ENCODE measurements around the gene HELLS. TPM values are rescaled to one million over a fixed set of nuclear protein-coding genes. Genes with fewer than 3 reads are reported as not detected.
A peak's percentile ranks its signal among the peaks of the same experiment; 100 is the strongest.

Gene HELLS
- total RNA-seq, 1 donor: 139 TPM

DNA sequence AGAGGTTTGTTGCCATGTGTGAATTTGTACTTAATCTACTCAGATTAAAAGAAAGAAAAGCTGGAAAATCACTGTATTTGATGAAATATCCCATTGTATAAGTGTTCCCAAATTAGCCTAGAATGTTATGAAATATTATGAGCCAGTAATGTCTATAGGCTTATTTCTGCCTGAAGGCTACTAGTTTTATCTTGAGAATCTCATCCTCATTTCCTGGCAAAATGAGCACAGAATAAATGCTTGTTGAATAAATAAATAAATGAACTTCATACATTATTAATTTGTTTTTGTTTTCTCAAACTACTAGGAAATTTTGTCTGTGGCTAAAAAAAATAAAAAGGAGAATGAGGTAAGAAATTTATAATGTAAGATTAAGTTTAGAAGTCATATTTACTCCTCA is 25.5 kb downstream of the HELLS start:
- no peak for DNase-seq (ENCODE audit: low read depth)
- H3K4me3 ChIP-seq (ENCODE audit: low read depth, low read length): no peak overlapping the region
- TF ChIP-seq, protein P1, sequence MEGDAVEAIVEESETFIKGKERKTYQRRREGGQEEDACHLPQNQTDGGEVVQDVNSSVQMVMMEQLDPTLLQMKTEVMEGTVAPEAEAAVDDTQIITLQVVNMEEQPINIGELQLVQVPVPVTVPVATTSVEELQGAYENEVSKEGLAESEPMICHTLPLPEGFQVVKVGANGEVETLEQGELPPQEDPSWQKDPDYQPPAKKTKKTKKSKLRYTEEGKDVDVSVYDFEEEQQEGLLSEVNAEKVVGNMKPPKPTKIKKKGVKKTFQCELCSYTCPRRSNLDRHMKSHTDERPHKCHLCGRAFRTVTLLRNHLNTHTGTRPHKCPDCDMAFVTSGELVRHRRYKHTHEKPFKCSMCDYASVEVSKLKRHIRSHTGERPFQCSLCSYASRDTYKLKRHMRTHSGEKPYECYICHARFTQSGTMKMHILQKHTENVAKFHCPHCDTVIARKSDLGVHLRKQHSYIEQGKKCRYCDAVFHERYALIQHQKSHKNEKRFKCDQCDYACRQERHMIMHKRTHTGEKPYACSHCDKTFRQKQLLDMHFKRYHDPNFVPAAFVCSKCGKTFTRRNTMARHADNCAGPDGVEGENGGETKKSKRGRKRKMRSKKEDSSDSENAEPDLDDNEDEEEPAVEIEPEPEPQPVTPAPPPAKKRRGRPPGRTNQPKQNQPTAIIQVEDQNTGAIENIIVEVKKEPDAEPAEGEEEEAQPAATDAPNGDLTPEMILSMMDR (IDR thresholded peaks at IDR 0.05; ENCODE audit: insufficient read depth, low read length): no peak

DNA sequence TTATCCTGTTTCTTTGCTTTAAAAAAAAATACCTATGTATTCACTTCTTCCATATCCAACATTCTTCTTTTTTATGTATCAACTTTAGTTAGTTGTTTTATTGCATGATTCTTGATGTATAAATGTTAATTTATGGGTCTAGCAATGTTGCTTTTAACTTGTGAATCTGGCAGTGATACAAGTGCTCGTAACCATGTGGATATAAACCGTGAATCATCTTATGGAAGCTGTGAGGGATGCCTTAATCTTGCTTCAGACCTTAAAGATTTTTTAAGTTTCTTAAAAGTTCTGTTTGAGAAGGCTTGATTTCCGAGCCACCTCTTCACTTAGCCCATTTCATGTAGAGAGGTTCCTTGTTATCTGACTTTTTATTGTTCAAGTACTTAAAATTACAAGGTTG is 25.9 kb downstream of the HELLS start:
- TF ChIP-seq, protein P1 (IDR thresholded peaks at IDR 0.05; ENCODE audit: insufficient read depth, low read length): no peak
- H3K4me3 ChIP-seq (ENCODE audit: low read depth, low read length): no peak overlapping the region
- peak; percentile 25 for DNase-seq (ENCODE audit: low read depth)

DNA sequence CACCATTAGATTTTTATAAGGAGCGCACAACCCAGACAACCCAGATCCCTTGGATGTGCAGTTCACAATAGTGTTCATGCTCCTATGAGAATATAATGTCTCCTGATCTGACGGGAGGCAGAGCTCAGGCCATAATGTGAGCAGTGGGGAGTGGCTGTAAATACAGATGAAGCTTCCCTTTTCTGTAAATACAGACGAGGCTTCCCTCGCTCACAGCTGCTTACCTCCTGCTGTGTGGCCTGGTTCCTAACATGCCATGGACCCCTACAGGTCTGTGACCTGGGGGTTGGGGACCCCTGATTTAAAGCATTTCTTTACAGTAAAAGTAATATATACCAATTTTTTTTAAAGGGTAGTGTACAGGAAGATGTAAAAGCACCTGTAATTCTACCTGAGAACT is 33.2 kb downstream of the HELLS start:
- TF ChIP-seq, protein P1 (IDR thresholded peaks at IDR 0.05; ENCODE audit: insufficient read depth, low read length): no peak
- no peak for DNase-seq (ENCODE audit: low read depth)
- no peak overlapping the region for H3K4me3 ChIP-seq (ENCODE audit: low read depth, low read length)

DNA sequence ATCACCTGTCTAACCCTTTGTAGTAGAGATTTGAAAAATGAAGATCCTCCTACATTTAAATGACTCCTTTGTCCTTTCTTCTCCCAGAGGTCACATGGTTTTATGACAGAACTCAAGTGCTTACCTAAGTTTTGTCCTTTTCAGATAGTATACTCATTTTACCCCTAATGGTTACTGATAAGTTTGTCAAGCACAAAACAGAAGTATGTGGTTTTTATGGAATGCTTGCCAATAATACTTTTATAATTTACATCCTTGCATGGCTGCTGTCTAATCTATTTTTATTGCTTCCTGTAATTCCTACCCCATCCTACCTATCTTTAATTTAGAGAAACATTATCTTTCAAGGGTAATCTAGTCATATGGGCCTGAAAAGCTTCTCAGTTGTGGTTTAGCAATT is 37.5 kb downstream of the HELLS start:
- DNase-seq (ENCODE audit: low read depth): no peak
- H3K4me3 ChIP-seq (ENCODE audit: low read depth, low read length): no peak overlapping the region
- TF ChIP-seq, protein P1 (IDR thresholded peaks at IDR 0.05; ENCODE audit: insufficient read depth, low read length): no peak

DNA sequence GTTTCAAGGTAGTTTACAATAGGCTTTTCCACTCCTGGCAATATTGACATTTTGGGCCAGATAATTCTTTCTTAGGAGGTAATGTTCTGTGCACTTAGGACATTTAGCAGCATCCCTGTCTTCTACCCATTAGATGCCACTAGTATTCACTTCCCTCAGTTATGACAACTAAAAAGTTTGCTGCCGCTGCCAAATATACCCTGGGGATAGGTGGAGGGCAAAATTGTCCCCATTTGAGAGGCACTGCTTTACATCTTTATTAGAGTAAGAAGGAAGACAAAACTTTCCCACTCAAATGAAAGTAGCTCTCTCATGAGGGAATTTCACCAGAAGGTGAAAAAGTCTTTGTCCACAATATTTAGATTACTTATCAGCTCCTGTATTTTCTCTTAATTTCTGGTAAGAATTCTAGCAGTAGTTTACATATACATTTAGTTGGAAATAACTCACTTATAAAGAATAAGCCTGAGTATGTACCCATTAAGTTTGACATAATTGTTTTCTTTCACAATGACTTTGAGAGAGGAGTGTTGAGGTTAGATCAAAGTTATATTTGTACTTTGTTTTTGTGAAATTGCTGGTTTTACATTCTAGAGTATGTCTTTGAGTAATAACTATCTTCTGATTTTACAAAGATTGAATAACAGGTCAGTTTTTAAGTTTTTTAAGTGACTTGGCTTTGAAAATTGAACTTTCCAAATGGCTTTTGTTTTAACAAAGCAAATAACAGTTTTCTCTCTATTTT is 46.0 kb downstream of the HELLS start:
- DNase-seq (ENCODE audit: low read depth): no peak
- no peak overlapping the region for H3K4me3 ChIP-seq (ENCODE audit: low read depth, low read length)
- TF ChIP-seq, protein P1 (IDR thresholded peaks at IDR 0.05; ENCODE audit: insufficient read depth, low read length): no peak

DNA sequence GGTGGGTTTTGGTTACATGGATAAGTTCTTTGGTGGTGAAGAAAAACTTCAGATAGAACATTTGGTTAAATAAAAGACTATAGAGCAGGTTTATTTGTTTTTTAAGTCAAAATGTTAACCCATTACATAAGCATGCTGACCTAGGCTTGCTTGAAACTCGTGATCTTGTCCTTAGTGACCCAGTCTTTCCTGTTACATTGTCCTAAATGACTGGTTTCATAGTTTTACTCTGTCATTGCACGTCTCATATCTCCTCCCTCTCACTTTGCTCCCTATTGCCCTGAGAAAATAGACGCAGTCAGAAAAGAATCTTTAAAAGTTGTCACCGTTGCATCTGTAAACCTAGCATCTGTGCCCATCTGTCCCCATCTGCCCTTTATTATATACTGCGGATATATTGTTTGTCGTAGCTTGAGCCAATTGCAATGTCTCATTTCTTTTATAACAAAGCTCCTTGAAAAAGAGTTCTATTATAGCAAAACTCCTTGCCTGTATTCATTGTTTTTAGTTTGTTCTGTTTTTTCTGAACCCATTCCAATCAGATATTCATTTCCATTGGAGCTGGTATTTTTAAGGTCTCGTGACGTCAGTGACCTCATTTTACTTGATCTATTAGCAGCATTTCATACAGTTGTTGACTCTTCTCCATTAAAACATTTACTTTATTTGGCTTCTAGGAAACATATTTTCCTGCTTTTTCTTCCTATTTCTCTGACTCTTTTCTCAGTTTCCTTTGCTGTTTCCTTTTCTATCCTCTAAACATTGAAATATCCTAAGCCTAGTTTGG is 57.3 kb downstream of the HELLS start:
- TF ChIP-seq, protein P1 (IDR thresholded peaks at IDR 0.05; ENCODE audit: insufficient read depth, low read length): no peak
- H3K4me3 ChIP-seq (ENCODE audit: low read depth, low read length): no peak overlapping the region
- peak; percentile 40 for DNase-seq (ENCODE audit: low read depth)
